Transverse colon (tissue), 4 donors: Measurements from ENCODE around the gene PRG2.

Experiments
- CTCF ChIP-seq, 5 experiments: fragments of 200-600 bp in 3 of 5; fragments of 450-650 bp in 2 of 5; sonication (generic) in 3 of 5; IDR thresholded peaks; 1 replicate in 2 of 5; 2 replicates in 3 of 5; pipeline ENCODE4 v1.5.1; 2016 to 2017; ENCODE audit warnings: antibody characterized with exemption in 5 of 5, inconsistent platforms in 3 of 5, mild to moderate bottlenecking in 2 of 5, moderate library complexity in 1 of 5
- EP300 ChIP-seq: sonication (generic); formaldehyde crosslinking; IDR thresholded peaks from one replicate; pipeline ENCODE4 v1.6.1; 2017; ENCODE audit warnings: antibody characterized with exemption, low read depth
- POLR2A ChIP-seq: fragments of 450-650 bp; IDR thresholded peaks from one replicate; pipeline ENCODE4 v1.6.1; 2016; ENCODE audit warnings: antibody characterized with exemption, mild to moderate bottlenecking, moderate library complexity
- POLR2AphosphoS5 ChIP-seq, 3 donors: sonication (generic); formaldehyde crosslinking; IDR thresholded peaks; one replicate each; pipeline ENCODE4 v1.6.1; 2016; ENCODE audit warnings: antibody characterized with exemption in 3 of 3

GRCh38 chr11:57379732-57380131 lies 10.7 kb downstream of the PRG2 start:
- TF ChIP-seq CTCF (IDR thresholded peaks at IDR 0.05) (no peak), EP300 (no peak), POLR2A (no peak), POLR2AphosphoS5 (IDR thresholded peaks at IDR 0.05) (no peak)
